HepG2 (cell line): ENCODE measurements around the gene ADCY10. TPM values are rescaled to one million over a fixed set of nuclear protein-coding genes. Genes with fewer than 3 reads are reported as not detected.

Experiments
- ATAC-seq: fragments of 200-7000 bp; cut with Tn5 transposase; 3 replicates; pipeline ENCODE4 v1.9.1; 2020; ENCODE audit warnings: mild to moderate bottlenecking, moderate library complexity
- BruUV-seq: library from RNA; stranded (reverse); fragments of 400-500 nt; replicated peaks from 2 replicates; lab custom pipeline; 2021; lab: Mats Ljungman, UMichigan
- CTCF ChIA-PET: fragments of 300-600 bp; formaldehyde crosslinking; extraction: SDS; loops from one replicate; lab custom pipeline; 2021; ENCODE audit warnings: low total read pairs, inconsistent platforms, low intra/inter-chr PET ratio; lab: Yijun Ruan, JAX
- POLR2A ChIA-PET: fragments of 350-600 bp; sonication (Branson Sonifier 250); formaldehyde crosslinking; loops from one replicate; lab custom pipeline; 2020; ENCODE audit warnings: antibody characterized with exemption, inconsistent platforms; lab: Yijun Ruan, JAX
- DNase-seq: peaks from one replicate; pipeline ENCODE4 v3.0.0-alpha.2; 2015; ENCODE audit warnings: low spot score
- FAIRE-seq: peaks from 3 replicates; lab custom pipeline; 2011; peaks lifted over from hg19 to GRCh38; lab: Jason Lieb, UNC
- H2AFZ ChIP-seq: one replicate; pipeline ENCODE4 v1.6.1; 2011; ENCODE audit warnings: low read length, inconsistent platforms
- H3K27ac ChIP-seq: fragments of 300-600 bp; 3 replicates; pipeline ENCODE4 v1.8.0; 2011; ENCODE audit warnings: mixed run types, mild to moderate bottlenecking, mixed read lengths, low read length, inconsistent platforms; ENCODE audit not compliant: insufficient read depth; ENCODE audit errors: extremely low read length
- H3K27me3 ChIP-seq, 2 experiments: fragments of 200-600 bp in 1 of 2; 2 replicates in 1 of 2; 3 replicates in 1 of 2; pipeline versions ENCODE4 v1.6.0 to v1.8.0; 2011; ENCODE audit warnings: low read length in 2 of 2, mild to moderate bottlenecking in 2 of 2, moderate library complexity in 2 of 2, inconsistent platforms in 1 of 2; ENCODE audit not compliant: insufficient read depth in 2 of 2, control insufficient read depth in 1 of 2
- H3K36me3 ChIP-seq, 2 experiments: fragments of 200-600 bp in 1 of 2; replicated peaks in 1 of 2; 2 replicates in 1 of 2; 3 replicates in 1 of 2; pipeline versions ENCODE4 v1.5.1 to v1.8.0; 2011; ENCODE audit warnings: low read length in 2 of 2, inconsistent platforms in 1 of 2; ENCODE audit not compliant: insufficient read depth in 2 of 2, control insufficient read depth in 1 of 2
- H3K4me1 ChIP-seq: 2 replicates; pipeline ENCODE4 v1.5.1; 2012; ENCODE audit warnings: low read length, inconsistent platforms; ENCODE audit not compliant: insufficient read depth
- H3K4me2 ChIP-seq: 2 replicates; pipeline ENCODE4 v1.6.0; 2011; ENCODE audit warnings: low read depth, low read length, inconsistent platforms
- H3K4me3 ChIP-seq, 3 experiments: fragments of 200-600 bp in 1 of 3; sonication (generic), shearing (Covaris generic) in 1 of 3; replicated peaks in 1 of 3; 2 replicates each; pipeline ENCODE4 v1.5.1; 2011 to 2016; ENCODE audit warnings: low read length in 3 of 3, inconsistent platforms in 2 of 3, low read depth in 2 of 3, mild to moderate bottlenecking in 2 of 3, control low read depth in 1 of 3, mixed read lengths in 1 of 3; ENCODE audit not compliant: insufficient read depth in 1 of 3
- H3K79me2 ChIP-seq: one replicate; pipeline ENCODE4 v1.6.1; 2011; ENCODE audit warnings: low read length, inconsistent platforms; ENCODE audit not compliant: insufficient read depth
- H3K9ac ChIP-seq: 2 replicates; pipeline ENCODE4 v1.6.0; 2011; ENCODE audit warnings: mild to moderate bottlenecking, low read depth, low read length, inconsistent platforms; ENCODE audit not compliant: insufficient read depth
- H3K9me3 ChIP-seq: 2 replicates; pipeline ENCODE4 v1.5.1; 2012; ENCODE audit warnings: mild to moderate bottlenecking, low read length
- H4K20me1 ChIP-seq: 2 replicates; pipeline ENCODE4 v1.6.0; 2011; ENCODE audit warnings: inconsistent platforms, mild to moderate bottlenecking, low read length, moderate library complexity; ENCODE audit not compliant: insufficient read depth
- HDAC1 ChIP-seq: sonication (generic); formaldehyde crosslinking; IDR thresholded peaks from 2 replicates; pipeline ENCODE4 v1.5.1; 2020; ENCODE audit warnings: mild to moderate bottlenecking, missing genetic modification reagents
- ZNF652 ChIP-seq: IDR thresholded peaks from 2 replicates; pipeline ENCODE4 v1.6.1; 2016; ENCODE audit warnings: low read depth, borderline replicate concordance
- ZNF670 ChIP-seq: sonication (generic); formaldehyde crosslinking; IDR thresholded peaks from 2 replicates; pipeline ENCODE4 v1.8.0; 2022; ENCODE audit warnings: mild to moderate bottlenecking, missing genetic modification reagents, borderline replicate concordance
- WGBS: methylation state at CpG from one replicate; pipeline ENCODE4 v1.1.6; 2017; ENCODE audit warnings: low lambda C conversion rate; 5-methylcytosine and 5-hydroxymethylcytosine counted together
- in situ Hi-C: cut with HindIII; loops from 2 replicates; pipeline ENCODE4 v1.10.0; 2017; ENCODE audit warnings: low pct_unique_long_range_greater_than_20kb; ENCODE audit not compliant: extremely low pct_ligation_motif_present
- intact Hi-C: fragments of 100-400 bp; cut with micrococcal nuclease; formaldehyde crosslinking; loops from one replicate; pipeline ENCODE4 v1.10.0; 2022; ENCODE audit not compliant: unreplicated experiment
- polyA plus RNA-seq, 8 experiments: library from polyadenylated mRNA; depleted of rRNA in 3 of 8; stranded (reverse) in 7 of 8; unstranded in 1 of 8; fragments of >200 nt; fragmentation: Illumina TruSeq in 4 of 8; extraction: Trizol in 4 of 8; gene quantifications; 2 replicates each; pipeline versions ENCODE4 v1.2.1 to v1.2.3, GENCODE V29; 2011 to 2016; ENCODE audit warnings: low read depth in 4 of 8, missing spikeins in 1 of 8, mixed read lengths in 1 of 8; ENCODE audit not compliant: insufficient read depth in 1 of 8
- total RNA-seq, 5 experiments: library from RNA; depleted of rRNA; stranded (reverse); fragments of >200 nt; fragmentation: Illumina TruSeq; extraction: Trizol; gene quantifications; 2 replicates each; pipeline ENCODE4 v1.2.3, GENCODE V29; 2016; ENCODE audit warnings: low read depth in 1 of 5
- TF ChIP-seq, protein P1 (sequence below), 2 experiments: sonication (generic) in 1 of 2; formaldehyde crosslinking in 1 of 2; IDR thresholded peaks; 2 replicates each; pipeline versions ENCODE4 v1.4.0 to v1.6.1; 2016 to 2020; ENCODE audit warnings: borderline replicate concordance in 1 of 2, low read depth in 1 of 2, mild to moderate bottlenecking in 1 of 2, missing genetic modification reagents in 1 of 2

ADCY10 gene
- total and polyA plus RNA-seq, 2 of the 13 experiments (the other 11 are each of a cell fraction or from before 2014, with no cell fraction given): 0.02 to 0.03 TPM

DNA sequence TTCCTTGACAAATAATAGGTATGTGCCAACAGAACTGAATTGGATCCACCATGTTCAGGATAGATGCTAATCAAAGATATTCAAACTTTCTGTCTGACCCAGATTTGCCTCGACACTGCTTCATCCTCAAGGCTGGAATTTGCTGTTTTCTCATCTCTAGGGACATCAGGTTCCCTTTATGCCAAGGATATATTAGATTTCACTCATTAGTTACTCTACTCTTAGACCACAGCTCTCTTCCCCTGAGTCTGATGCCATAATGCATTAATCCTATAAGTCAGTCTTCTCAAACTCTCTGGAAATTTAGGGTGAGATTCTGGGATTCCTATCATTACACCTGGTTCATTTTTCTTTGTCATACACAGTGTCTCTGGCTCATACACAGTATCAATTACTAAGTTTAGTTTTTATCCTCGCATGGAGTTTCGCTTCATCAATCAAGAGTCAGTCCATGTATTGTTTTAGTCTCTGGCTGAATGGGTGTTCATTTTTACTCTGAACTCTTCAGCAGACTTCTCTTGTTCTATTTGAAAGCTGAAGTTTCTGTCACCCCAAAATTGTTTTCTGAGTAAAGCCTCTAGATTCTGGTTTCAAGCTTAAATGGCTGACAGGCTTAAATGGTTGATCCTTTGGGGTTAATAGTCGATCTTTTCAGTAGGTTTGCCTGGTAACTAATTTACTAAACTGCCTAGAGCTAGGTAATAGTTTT, 13.3 kb upstream of the ADCY10 start:
- Histone ChIP-seq H3K79me2 (peaks cover 61% of the 10 kb centered on the region), H3K36me3 (no peaks in the 10 kb centered on the region), H3K4me2 (peak overlapping the region; percentile 73), H3K9me3 (no peaks in the 10 kb centered on the region), H2AFZ (no peak overlapping the region), H3K4me3 (peak overlapping the region; percentile 8 to 59 (median 31); a peak in 5 of 6 replicates), H3K9ac (peak overlapping the region; percentile 37), H3K27me3 (no peaks in the 10 kb centered on the region), H3K4me1 (peaks cover 64% of the 10 kb centered on the region), H3K27ac (peak overlapping the region; percentile 47), H4K20me1 (peaks cover 7% of the 10 kb centered on the region; the same call in 1 of the 2 replicates)
- FAIRE-seq (no peak), ATAC-seq (peak; percentile 58), DNase-seq (no peak)
- 0 out of 2 replicates have a peak, but pooled peaks have one; percentile 2 for TF ChIP-seq HDAC1
- TF ChIP-seq, protein P1, sequence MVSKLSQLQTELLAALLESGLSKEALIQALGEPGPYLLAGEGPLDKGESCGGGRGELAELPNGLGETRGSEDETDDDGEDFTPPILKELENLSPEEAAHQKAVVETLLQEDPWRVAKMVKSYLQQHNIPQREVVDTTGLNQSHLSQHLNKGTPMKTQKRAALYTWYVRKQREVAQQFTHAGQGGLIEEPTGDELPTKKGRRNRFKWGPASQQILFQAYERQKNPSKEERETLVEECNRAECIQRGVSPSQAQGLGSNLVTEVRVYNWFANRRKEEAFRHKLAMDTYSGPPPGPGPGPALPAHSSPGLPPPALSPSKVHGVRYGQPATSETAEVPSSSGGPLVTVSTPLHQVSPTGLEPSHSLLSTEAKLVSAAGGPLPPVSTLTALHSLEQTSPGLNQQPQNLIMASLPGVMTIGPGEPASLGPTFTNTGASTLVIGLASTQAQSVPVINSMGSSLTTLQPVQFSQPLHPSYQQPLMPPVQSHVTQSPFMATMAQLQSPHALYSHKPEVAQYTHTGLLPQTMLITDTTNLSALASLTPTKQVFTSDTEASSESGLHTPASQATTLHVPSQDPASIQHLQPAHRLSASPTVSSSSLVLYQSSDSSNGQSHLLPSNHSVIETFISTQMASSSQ (IDR thresholded peaks at IDR 0.05; ENCODE audit: low read depth): peak; percentile 43; the same call in 1 of the 2 replicates
- TF ChIP-seq, protein P1 (CRISPR knock-in tag; IDR thresholded peaks at IDR 0.05; ENCODE audit: borderline replicate concordance): no peak
- TF ChIP-seq ZNF652 (CRISPR knock-in tag): peak; percentile 72
- no peak for TF ChIP-seq ZNF670 (CRISPR knock-in tag)
- 42% methylated on average over 4 of the region's 4 CpGs for WGBS
- intact Hi-C loops (no loop called here), in situ Hi-C loops (no loop called here)
- POLR2A ChIA-PET: interaction anchor here (0.9 to 3.2 kb wide), 4 partner anchors 10 to 23 kb away, joined by 3 to 44 read pairs (median 14); partner anchors contain the start of genes ADCY10, DCAF6 and MPC2
- CTCF ChIA-PET: no interaction called here
- no TSS peak for BruUV-seq
